Upper lobe of left lung (tissue), 4 donors: ENCODE data around the gene EFHD2.

Experiments used
- EP300 ChIP-seq, 4 donors: sonication (generic); formaldehyde crosslinking; IDR thresholded peaks; one replicate each; pipeline ENCODE4 v1.5.1; 2017; ENCODE audit warnings: antibody characterized with exemption in 4 of 4, control low read depth in 2 of 4
- POLR2AphosphoS5 ChIP-seq, 2 donors: sonication (generic); formaldehyde crosslinking; IDR thresholded peaks; one replicate each; pipeline ENCODE4 v1.5.1; 2017; ENCODE audit warnings: antibody characterized with exemption in 2 of 2
- TF ChIP-seq, protein P1 (sequence below), 6 experiments: fragments of 450-650 bp in 4 of 6; fragments of 200-600 bp in 2 of 6; sonication (generic) in 2 of 6; IDR thresholded peaks; one replicate each; pipeline ENCODE4 v1.5.1; 2016 to 2019; ENCODE audit warnings: antibody characterized with exemption in 6 of 6

GRCh38 chr1:15423355-15424077 is 13.8 kb downstream of the EFHD2 start:
- TF ChIP-seq, protein P1, sequence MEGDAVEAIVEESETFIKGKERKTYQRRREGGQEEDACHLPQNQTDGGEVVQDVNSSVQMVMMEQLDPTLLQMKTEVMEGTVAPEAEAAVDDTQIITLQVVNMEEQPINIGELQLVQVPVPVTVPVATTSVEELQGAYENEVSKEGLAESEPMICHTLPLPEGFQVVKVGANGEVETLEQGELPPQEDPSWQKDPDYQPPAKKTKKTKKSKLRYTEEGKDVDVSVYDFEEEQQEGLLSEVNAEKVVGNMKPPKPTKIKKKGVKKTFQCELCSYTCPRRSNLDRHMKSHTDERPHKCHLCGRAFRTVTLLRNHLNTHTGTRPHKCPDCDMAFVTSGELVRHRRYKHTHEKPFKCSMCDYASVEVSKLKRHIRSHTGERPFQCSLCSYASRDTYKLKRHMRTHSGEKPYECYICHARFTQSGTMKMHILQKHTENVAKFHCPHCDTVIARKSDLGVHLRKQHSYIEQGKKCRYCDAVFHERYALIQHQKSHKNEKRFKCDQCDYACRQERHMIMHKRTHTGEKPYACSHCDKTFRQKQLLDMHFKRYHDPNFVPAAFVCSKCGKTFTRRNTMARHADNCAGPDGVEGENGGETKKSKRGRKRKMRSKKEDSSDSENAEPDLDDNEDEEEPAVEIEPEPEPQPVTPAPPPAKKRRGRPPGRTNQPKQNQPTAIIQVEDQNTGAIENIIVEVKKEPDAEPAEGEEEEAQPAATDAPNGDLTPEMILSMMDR (IDR thresholded peaks at IDR 0.05) = no peak
- TF ChIP-seq EP300 (IDR thresholded peaks at IDR 0.05) (no peak), POLR2AphosphoS5 (IDR thresholded peaks at IDR 0.05) (no peak)
